ENCODE measurements around the gene SPG7.

GRCh38 chr16:89507214-89507833 is 879 bp upstream of the SPG7 start:
- TF ChIP-seq CTCF (IDR thresholded peaks at IDR 0.05; ENCODE audit: poor library complexity), result no peak
- TF ChIP-seq EZH2 (IDR thresholded peaks at IDR 0.05; ENCODE audit: borderline replicate concordance), result no peak

Measured in hepatocyte (in vitro differentiated cells).